GM19239 (cell line): ENCODE data around the gene MYH7.

Experiments
- DNase-seq: peaks from one replicate; pipeline ENCODE4 v3.0.0; 2011; ENCODE audit warnings: low spot score; ENCODE audit not compliant: insufficient read length
- FAIRE-seq: peaks from 2 replicates; lab custom pipeline; 2011; peaks lifted over from hg19 to GRCh38; lab: Jason Lieb, UNC

Gene MYH7

GRCh38 chr14:23449314-23449713 lies 13.9 kb upstream of the MYH7 start:
- FAIRE-seq (no peak), DNase-seq (no peak)

DNA sequence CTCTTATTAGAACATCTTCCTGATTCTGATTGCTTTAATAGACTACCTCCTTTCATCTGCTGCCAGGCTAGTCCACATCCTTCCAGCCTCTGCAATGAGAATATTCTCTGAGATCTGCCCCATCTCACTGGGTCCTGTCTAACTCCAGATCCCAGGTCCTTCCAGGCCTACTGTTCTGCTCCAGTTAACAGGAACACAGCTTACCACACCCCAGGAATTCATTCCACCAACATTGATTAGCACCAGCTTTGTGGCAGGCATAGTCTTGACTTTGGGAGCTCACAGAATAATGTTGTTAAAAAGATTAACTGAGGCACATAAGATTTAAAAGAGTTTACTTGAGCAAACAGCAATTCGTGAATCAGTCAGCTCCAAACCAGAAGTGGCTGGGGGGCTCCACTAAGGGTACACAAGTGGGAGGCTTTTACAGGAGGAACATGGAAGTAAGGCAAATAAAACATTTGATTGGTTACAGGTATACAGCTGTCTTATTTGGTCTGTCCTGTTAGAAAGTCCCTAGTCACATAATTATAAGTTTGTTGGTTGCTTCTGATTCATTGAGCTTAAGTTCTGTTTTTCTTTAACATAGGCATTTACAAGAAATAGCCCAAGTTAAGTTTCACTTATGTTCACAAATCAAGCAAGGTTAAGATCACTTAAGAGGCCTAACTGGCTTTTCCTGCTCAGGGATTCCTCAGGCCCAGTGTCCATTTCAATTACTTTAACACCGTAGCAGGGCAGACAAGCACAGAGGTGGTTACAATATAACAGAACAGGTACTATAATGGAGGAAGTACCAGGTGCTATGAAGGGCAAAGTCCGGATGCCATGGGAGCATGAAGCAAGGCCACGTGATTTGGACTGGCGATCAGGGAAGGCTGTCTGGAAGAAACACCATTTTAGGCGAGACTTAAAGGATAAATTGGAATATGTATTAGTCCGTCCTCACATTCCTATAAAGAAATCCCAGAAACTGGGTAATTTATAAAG lies 12.2 kb upstream of the MYH7 start:
- no peak for DNase-seq
- no peak for FAIRE-seq

DNA sequence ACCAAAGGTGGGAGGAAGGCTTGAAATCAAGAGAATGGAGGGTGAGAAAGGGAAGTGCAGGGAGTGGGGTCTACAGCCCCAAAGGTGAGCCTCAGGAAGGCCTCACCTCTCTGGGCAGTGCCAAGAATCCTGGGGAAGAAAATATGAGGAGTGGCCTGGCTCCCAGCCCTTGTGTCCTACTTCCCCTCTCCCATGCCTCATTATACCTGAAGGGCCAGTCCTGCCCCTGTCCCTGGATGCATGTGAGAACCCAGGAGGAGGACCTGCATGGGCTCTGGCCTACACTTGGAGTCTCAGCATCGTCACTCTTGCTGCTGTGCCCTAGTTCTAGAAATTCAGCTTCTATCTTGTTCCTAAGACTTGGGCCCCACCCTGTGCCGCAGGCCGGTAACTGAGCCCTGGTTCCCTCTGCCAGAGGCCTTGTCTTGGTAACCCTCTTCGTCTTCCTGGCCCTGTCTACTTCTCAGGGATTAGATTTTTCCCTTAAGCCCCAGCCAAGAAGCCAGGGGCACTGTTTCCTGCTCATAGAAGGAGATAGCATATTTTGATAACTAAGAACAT lies 10.9 kb upstream of the MYH7 start:
- FAIRE-seq = no peak
- DNase-seq = no peak

- DNase-seq = no peak
- FAIRE-seq = no peak
These were observed 10.3 kb upstream of the MYH7 start for GRCh38 chr14:23445773-23446172.

- FAIRE-seq = no peak
- no peak for DNase-seq
These were observed 8.9 kb upstream of the MYH7 start for GRCh38 chr14:23444314-23444713.

GRCh38 chr14:23443881-23444280 lies 8.4 kb upstream of the MYH7 start:
- no peak for FAIRE-seq
- DNase-seq = no peak

GRCh38 chr14:23443411-23443812 lies 8.0 kb upstream of the MYH7 start:
- DNase-seq (no peak), FAIRE-seq (no peak)

GRCh38 chr14:23442721-23443356 lies 7.4 kb upstream of the MYH7 start:
- DNase-seq = no peak
- no peak for FAIRE-seq

- DNase-seq (no peak), FAIRE-seq (no peak)
These were observed 5.6 kb upstream of the MYH7 start for GRCh38 chr14:23441076-23441475.

- DNase-seq (no peak), FAIRE-seq (no peak)
These were observed 3.8 kb upstream of the MYH7 start for GRCh38 chr14:23439107-23439835.

GRCh38 chr14:23438101-23438971 lies 2.9 kb upstream of the MYH7 start:
- DNase-seq = no peak
- no peak for FAIRE-seq

GRCh38 chr14:23437133-23438100 lies 2.0 kb upstream of the MYH7 start:
- no peak for FAIRE-seq

GRCh38 chr14:23436327-23437132 lies 1.1 kb upstream of the MYH7 start:
- DNase-seq = no peak
- no peak for FAIRE-seq

More at GRCh38 chr14:23437133-23438100, 2.0 kb upstream of the MYH7 start:
- no peak for DNase-seq

DNA sequence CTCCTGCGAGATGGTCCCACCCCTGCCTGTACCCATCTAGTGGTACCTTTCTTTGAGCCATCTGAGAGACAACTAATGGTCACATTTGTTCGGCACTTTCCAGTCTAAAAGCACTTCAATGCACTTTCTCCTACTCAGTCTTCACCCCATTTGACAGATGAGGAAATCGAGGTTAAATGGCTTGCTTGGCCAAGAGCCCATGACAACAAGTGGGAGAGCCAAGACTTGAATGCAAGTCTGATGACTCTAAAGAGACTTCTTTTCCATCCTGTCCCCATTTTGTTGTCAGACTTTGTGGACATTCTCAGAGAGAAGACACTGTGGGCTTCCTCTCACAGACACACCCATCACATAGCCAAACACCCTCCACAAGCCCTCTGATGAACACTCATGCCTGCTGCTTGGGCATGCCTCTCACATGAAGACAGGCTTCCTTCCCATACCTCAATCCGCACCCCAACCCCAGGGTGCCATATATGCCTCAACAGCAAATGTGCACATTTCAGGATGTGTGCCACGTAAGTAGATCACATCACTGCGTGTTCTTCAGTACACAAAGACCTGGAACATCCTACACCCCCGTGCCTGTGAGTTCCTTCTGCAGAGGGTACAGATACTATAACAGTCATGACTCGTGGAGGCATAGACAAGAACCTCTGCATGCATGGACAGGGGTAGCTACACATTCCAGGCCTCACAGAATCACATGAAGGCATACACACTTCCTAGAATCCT lies 805 bp downstream of the MYH7 start:
- DNase-seq (no peak), FAIRE-seq (no peak)

DNA sequence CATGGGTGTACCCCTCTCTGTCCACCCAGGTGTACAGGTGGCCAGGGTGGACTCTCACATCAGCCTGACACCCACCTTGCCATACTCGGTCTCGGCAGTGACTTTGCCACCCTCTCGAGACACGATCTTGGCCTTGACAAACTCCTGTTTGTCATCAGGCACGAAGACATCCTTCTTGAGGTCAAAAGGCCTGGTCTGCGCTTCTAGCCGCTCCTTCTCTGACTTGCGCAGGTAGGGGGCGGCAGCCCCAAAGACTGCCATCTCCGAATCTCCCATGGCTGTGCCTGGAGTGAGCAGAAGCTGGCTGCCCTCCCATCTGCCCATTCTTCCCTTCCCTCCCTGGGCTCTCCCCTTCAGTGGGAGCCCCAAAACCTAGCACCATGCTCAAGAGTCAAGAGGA lies 2.0 kb downstream of the MYH7 start:
- no peak for DNase-seq
- FAIRE-seq = no peak

GRCh38 chr14:23432946-23433345 lies 2.5 kb downstream of the MYH7 start:
- DNase-seq = no peak
- FAIRE-seq = no peak
